Measurements from ENCODE around the gene SDHAF2. TPM values are rescaled to one million over a fixed set of nuclear protein-coding genes. Genes with fewer than 3 reads are reported as not detected.
"Not testable (repeated sequence)": the region's sequence is repeated elsewhere in the genome, so short reads cannot be mapped to it uniquely, and the experiment has no call there.

The SDHAF2 gene
- 48.0 TPM for polyA plus RNA-seq (2013, experiment 1 of 2)
- polyA plus RNA-seq (2013, experiment 2 of 2): 47.7 TPM

- peak within 1 kb of the TSS; percentile 98 for H3K27ac ChIP-seq (ENCODE audit: low read depth, low read length)
- peaks cover 4% of the 10 kb centered on the region; the same call in 1 of the 2 replicates for H3K4me1 ChIP-seq (ENCODE audit: insufficient read depth, low read length)
- H3K36me3 ChIP-seq (ENCODE audit: insufficient read depth, low read length): peaks cover 42% of the 10 kb centered on the region
- H3K4me3 ChIP-seq (ENCODE audit: low read length): peak within 1 kb of the TSS; percentile 82
- H3K9me3 ChIP-seq (ENCODE audit: insufficient read depth, low read depth, low read length): no peaks in the 10 kb centered on the region
- under 1% methylated on average over 80 of the region's 82 CpGs for WGBS
- H3K27me3 ChIP-seq (ENCODE audit: insufficient read depth, low read length): no peaks in the 10 kb centered on the region
- peak within 1 kb of the TSS; percentile 93 for H3K9ac ChIP-seq (ENCODE audit: low read depth, low read length)
Observed at GRCh38 chr11:61429691-61430582, at the start of gene SDHAF2, which contains the start of gene CPSF7. TSS of gene SDHAF2 (plus strand) at chr11:61430124. CDS start at chr11:61430147, 23 bp downstream. TSS of gene CPSF7 (minus strand) at chr11:61429975. CDS start at chr11:61429235, 740 bp downstream.

- Histone ChIP-seq H3K4me1 (ENCODE audit: insufficient read depth, low read length) (no peaks in the 10 kb centered on the region), H3K4me3 (ENCODE audit: low read length) (no peak overlapping the region), H3K27me3 (ENCODE audit: insufficient read depth, low read length) (no peaks in the 10 kb centered on the region), H3K9ac (ENCODE audit: low read depth, low read length) (no peak overlapping the region), H3K9me3 (ENCODE audit: insufficient read depth, low read depth, low read length) (no peaks in the 10 kb centered on the region), H3K27ac (ENCODE audit: low read depth, low read length) (no peak overlapping the region), H3K36me3 (ENCODE audit: insufficient read depth, low read length) (peaks cover under 1% of the 10 kb centered on the region; the same call in 1 of the 2 replicates)
- WGBS: 97% methylated on average over 9 of the region's 9 CpGs
Observed at GRCh38 chr11:61380884-61381283, 49.0 kb upstream of the SDHAF2 start.

- WGBS: 96% methylated on average over 5 of the region's 5 CpGs
- not testable (repeated sequence) for H3K9me3 ChIP-seq (ENCODE audit: insufficient read depth, low read depth, low read length); H3K36me3 ChIP-seq (ENCODE audit: insufficient read depth, low read length); H3K4me1 ChIP-seq (ENCODE audit: insufficient read depth, low read length); H3K27ac ChIP-seq (ENCODE audit: low read depth, low read length); H3K9ac ChIP-seq (ENCODE audit: low read depth, low read length); H3K4me3 ChIP-seq (ENCODE audit: low read length); H3K27me3 ChIP-seq (ENCODE audit: insufficient read depth, low read length)
Observed at GRCh38 chr11:61383859-61384258, 46.1 kb upstream of the SDHAF2 start.

GRCh38 chr11:61384271-61385242 lies 45.4 kb upstream of the SDHAF2 start:
- no peak overlapping the region for H3K4me3 ChIP-seq (ENCODE audit: low read length)
- H3K4me1 ChIP-seq (ENCODE audit: insufficient read depth, low read length): no peaks in the 10 kb centered on the region
- no peaks in the 10 kb centered on the region for H3K9me3 ChIP-seq (ENCODE audit: insufficient read depth, low read depth, low read length)
- no peaks in the 10 kb centered on the region for H3K36me3 ChIP-seq (ENCODE audit: insufficient read depth, low read length)
- H3K9ac ChIP-seq (ENCODE audit: low read depth, low read length): no peak overlapping the region
- H3K27ac ChIP-seq (ENCODE audit: low read depth, low read length): no peak overlapping the region
- H3K27me3 ChIP-seq (ENCODE audit: insufficient read depth, low read length): no peaks in the 10 kb centered on the region
- WGBS: 91% methylated on average over 15 of the region's 15 CpGs

- no peak overlapping the region for H3K27ac ChIP-seq (ENCODE audit: low read depth, low read length)
- H3K4me3 ChIP-seq (ENCODE audit: low read length): no peak overlapping the region
- no peaks in the 10 kb centered on the region for H3K4me1 ChIP-seq (ENCODE audit: insufficient read depth, low read length)
- peaks cover 11% of the 10 kb centered on the region for H3K36me3 ChIP-seq (ENCODE audit: insufficient read depth, low read length)
- no peaks in the 10 kb centered on the region for H3K9me3 ChIP-seq (ENCODE audit: insufficient read depth, low read depth, low read length)
- H3K27me3 ChIP-seq (ENCODE audit: insufficient read depth, low read length): no peaks in the 10 kb centered on the region
- WGBS: 100% methylated on average over 1 of the region's 1 CpG
- H3K9ac ChIP-seq (ENCODE audit: low read depth, low read length): no peak overlapping the region
Observed at GRCh38 chr11:61390161-61390560, 39.8 kb upstream of the SDHAF2 start.

GRCh38 chr11:61392981-61393595 lies 36.8 kb upstream of the SDHAF2 start:
- H3K4me1 ChIP-seq (ENCODE audit: insufficient read depth, low read length): no peaks in the 10 kb centered on the region
- H3K27ac ChIP-seq (ENCODE audit: low read depth, low read length): no peak overlapping the region; the same call in 1 of the 2 replicates
- H3K9me3 ChIP-seq (ENCODE audit: insufficient read depth, low read depth, low read length): no peaks in the 10 kb centered on the region
- peaks cover 27% of the 10 kb centered on the region for H3K36me3 ChIP-seq (ENCODE audit: insufficient read depth, low read length)
- 11% methylated on average over 15 of the region's 15 CpGs for WGBS
- H3K4me3 ChIP-seq (ENCODE audit: low read length): peak overlapping the region; percentile 80
- H3K9ac ChIP-seq (ENCODE audit: low read depth, low read length): peak overlapping the region; percentile 75
- H3K27me3 ChIP-seq (ENCODE audit: insufficient read depth, low read length): no peaks in the 10 kb centered on the region

GRCh38 chr11:61401173-61401572 lies 28.8 kb upstream of the SDHAF2 start:
- Histone ChIP-seq H3K9me3 (ENCODE audit: insufficient read depth, low read depth, low read length) (no peaks in the 10 kb centered on the region), H3K9ac (ENCODE audit: low read depth, low read length) (no peak overlapping the region), H3K27ac (ENCODE audit: low read depth, low read length) (no peak overlapping the region), H3K4me3 (ENCODE audit: low read length) (no peak overlapping the region), H3K27me3 (ENCODE audit: insufficient read depth, low read length) (no peaks in the 10 kb centered on the region), H3K36me3 (ENCODE audit: insufficient read depth, low read length) (peaks cover 71% of the 10 kb centered on the region), H3K4me1 (ENCODE audit: insufficient read depth, low read length) (no peaks in the 10 kb centered on the region)
- WGBS: 92% methylated on average over 2 of the region's 2 CpGs

GRCh38 chr11:61401573-61401972 lies 28.4 kb upstream of the SDHAF2 start:
- Histone ChIP-seq H3K4me3 (ENCODE audit: low read length) (no peak overlapping the region), H3K9ac (ENCODE audit: low read depth, low read length) (no peak overlapping the region), H3K27ac (ENCODE audit: low read depth, low read length) (no peak overlapping the region), H3K36me3 (ENCODE audit: insufficient read depth, low read length) (peaks cover 75% of the 10 kb centered on the region), H3K9me3 (ENCODE audit: insufficient read depth, low read depth, low read length) (no peaks in the 10 kb centered on the region), H3K27me3 (ENCODE audit: insufficient read depth, low read length) (no peaks in the 10 kb centered on the region), H3K4me1 (ENCODE audit: insufficient read depth, low read length) (no peaks in the 10 kb centered on the region)
- WGBS: 97% methylated on average over 2 of the region's 2 CpGs

- Histone ChIP-seq H3K27ac (ENCODE audit: low read depth, low read length) (no peak overlapping the region), H3K4me3 (ENCODE audit: low read length) (no peak overlapping the region), H3K9me3 (ENCODE audit: insufficient read depth, low read depth, low read length) (no peaks in the 10 kb centered on the region), H3K36me3 (ENCODE audit: insufficient read depth, low read length) (peaks cover 81% of the 10 kb centered on the region), H3K4me1 (ENCODE audit: insufficient read depth, low read length) (no peaks in the 10 kb centered on the region), H3K9ac (ENCODE audit: low read depth, low read length) (no peak overlapping the region), H3K27me3 (ENCODE audit: insufficient read depth, low read length) (no peaks in the 10 kb centered on the region)
- 98% methylated on average over 1 of the region's 1 CpG for WGBS
Observed at GRCh38 chr11:61403658-61404057, 26.3 kb upstream of the SDHAF2 start.

- Histone ChIP-seq H3K4me1 (ENCODE audit: insufficient read depth, low read length) (no peaks in the 10 kb centered on the region), H3K36me3 (ENCODE audit: insufficient read depth, low read length) (peaks cover 83% of the 10 kb centered on the region), H3K27ac (ENCODE audit: low read depth, low read length) (no peak overlapping the region), H3K4me3 (ENCODE audit: low read length) (no peak overlapping the region), H3K9me3 (ENCODE audit: insufficient read depth, low read depth, low read length) (no peaks in the 10 kb centered on the region), H3K9ac (ENCODE audit: low read depth, low read length) (no peak overlapping the region), H3K27me3 (ENCODE audit: insufficient read depth, low read length) (no peaks in the 10 kb centered on the region)
- WGBS: 95% methylated on average over 5 of the region's 5 CpGs
Observed at GRCh38 chr11:61404103-61404502, 25.8 kb upstream of the SDHAF2 start.
